GM12875 (cell line): Measurements from ENCODE around the gene GNAO1.

Source experiments
- H3K4me3 ChIP-seq: one replicate; pipeline ENCODE4 v1.5.1; 2011; ENCODE audit warnings: low read depth, low read length, control low read depth
- CTCF ChIP-seq: IDR thresholded peaks from 2 replicates; pipeline ENCODE4 v1.5.1; 2011; ENCODE audit warnings: low read depth, mild to moderate bottlenecking, control low read depth, inconsistent platforms, low read length, moderate library complexity, borderline replicate concordance; ENCODE audit not compliant: insufficient read depth

The GNAO1 gene

GRCh38 chr16:56246051-56246817 lies 54.9 kb downstream of the GNAO1 start:
- TF ChIP-seq CTCF: no peak
- H3K4me3 ChIP-seq: no peak overlapping the region

- H3K4me3 ChIP-seq: no peak overlapping the region
- TF ChIP-seq CTCF: no peak
These were observed 55.7 kb downstream of the GNAO1 start for GRCh38 chr16:56247018-56247417.

DNA sequence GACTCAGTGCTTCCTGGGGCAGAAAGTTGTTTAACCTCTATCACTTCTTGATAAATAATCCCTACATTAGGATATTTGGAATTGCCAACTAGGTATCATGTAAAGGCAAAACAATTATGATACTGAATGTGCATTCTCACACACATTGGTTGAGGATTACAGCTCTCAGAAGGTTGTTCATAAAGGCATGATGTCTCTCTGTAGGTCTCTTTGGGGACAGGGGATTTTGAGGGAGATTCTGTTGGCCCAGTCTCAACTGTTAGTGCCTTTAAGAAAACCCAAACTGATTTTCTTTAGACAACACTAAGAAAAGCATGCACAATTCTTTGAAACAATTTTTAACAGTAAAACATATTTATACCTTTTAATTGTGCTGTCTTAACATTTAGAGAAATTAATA lies 56.5 kb downstream of the GNAO1 start:
- TF ChIP-seq CTCF: no peak
- H3K4me3 ChIP-seq: no peak overlapping the region

- TF ChIP-seq CTCF: no peak
These were observed 61.5 kb downstream of the GNAO1 start for GRCh38 chr16:56252835-56253234.

DNA sequence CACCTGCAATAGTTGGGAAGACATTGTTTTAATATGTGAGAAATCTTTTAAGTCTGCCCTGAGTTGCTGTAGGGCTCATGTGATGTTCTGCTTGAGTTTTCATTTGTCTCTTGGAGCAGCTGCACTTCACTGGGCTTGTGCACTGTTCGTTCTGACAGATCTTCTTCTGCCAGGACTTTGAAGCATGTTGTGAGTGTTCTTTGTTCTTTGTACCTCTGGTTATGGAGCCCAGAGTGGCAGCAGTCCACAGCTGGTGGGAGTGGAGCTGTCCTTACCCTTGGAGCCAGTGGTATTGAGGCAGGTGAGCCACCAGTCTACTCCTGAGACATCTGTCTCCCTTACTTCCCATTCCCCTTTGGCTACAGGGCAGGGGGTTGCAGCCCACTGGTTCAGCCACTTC lies 64.6 kb downstream of the GNAO1 start:
- H3K4me3 ChIP-seq: no peak overlapping the region
- TF ChIP-seq CTCF: no peak

More at GRCh38 chr16:56252835-56253234, 61.5 kb downstream of the GNAO1 start:
- H3K4me3 ChIP-seq: no peak overlapping the region

DNA sequence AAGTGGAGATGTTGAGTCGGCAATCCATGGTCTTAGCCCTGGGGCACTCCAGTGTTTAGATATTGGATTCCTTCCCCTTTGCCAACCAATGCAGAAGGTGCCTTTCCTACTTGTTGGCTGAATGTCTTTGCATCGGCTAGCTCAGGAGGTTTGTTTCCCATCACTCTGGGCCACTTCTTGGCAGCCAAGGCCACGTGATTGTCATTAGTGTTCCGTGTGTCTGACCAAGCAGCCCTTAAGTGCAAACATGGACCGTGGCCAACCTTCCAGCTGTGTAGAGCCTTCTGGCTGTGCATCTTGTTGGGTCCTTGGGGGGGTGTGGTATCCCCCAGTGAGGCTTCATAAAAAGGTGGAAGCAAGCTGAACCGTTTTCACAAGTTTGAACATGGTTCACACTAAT lies 66.0 kb downstream of the GNAO1 start:
- no peak for TF ChIP-seq CTCF
- no peak overlapping the region for H3K4me3 ChIP-seq

DNA sequence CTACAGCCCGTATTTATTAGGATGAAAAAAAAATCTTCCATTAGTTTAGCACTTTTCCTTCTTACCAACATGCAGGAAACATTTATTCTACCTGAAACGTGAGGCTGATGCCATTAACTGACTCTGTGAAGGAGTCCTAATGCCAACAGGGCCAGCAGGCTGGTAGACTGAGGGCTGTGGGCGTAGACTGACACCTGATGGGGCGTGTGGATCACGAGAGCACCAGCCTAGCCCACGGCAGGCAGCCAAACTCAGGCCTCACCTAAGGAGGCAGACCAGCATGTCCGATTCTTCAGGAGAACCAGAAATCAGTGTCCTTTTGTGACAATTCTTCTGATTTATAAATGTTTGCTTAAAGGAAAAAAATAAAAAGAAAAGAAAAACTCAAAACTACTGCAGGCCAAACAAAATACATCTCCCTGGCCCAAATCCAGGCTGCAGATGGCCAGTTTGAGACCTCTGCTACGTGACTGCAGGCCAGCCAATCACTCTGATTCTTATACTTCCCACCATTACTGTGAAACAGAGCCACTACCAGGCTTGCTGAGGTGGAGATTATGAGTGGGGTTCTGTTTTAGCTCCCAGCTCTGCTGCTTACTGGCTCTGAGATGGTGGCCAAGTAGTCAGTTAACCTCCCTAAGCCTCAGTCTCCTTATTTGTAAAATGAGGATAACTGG lies 66.5 kb downstream of the GNAO1 start:
- no peak for TF ChIP-seq CTCF
- H3K4me3 ChIP-seq: no peak overlapping the region
